GM21367 (cell line): ENCODE results near the gene TELO2.

Experiments used
- ATAC-seq: cut with Tn5 transposase; IDR thresholded peaks from one replicate; pipeline ENCODE4 v1.9.1; 2021; ENCODE audit not compliant: unreplicated experiment

The TELO2 gene

GRCh38 chr16:1550069-1550468 is 56.9 kb downstream of the TELO2 start:
- ATAC-seq: no peak

- ATAC-seq: no peak
Measured at GRCh38 chr16:1550696-1551095, 57.5 kb downstream of the TELO2 start.

- no peak for ATAC-seq
Measured at GRCh38 chr16:1551166-1551565, 58.0 kb downstream of the TELO2 start.

GRCh38 chr16:1552129-1552528 is 59.0 kb downstream of the TELO2 start:
- no peak for ATAC-seq

- no peak for ATAC-seq
Measured at GRCh38 chr16:1553946-1554825, 61.0 kb downstream of the TELO2 start.

GRCh38 chr16:1554826-1555445 is 61.8 kb downstream of the TELO2 start:
- no peak for ATAC-seq

GRCh38 chr16:1556254-1556653 is 63.1 kb downstream of the TELO2 start:
- no peak for ATAC-seq

- no peak for ATAC-seq
Measured at GRCh38 chr16:1557074-1557473, 63.9 kb downstream of the TELO2 start.

- ATAC-seq: no peak
Measured at GRCh38 chr16:1557576-1557975, 64.4 kb downstream of the TELO2 start.

- no peak for ATAC-seq
Measured at GRCh38 chr16:1559446-1559975, 66.4 kb downstream of the TELO2 start.
